ENCODE results near the gene ITGB2.

ITGB2 gene

DNA sequence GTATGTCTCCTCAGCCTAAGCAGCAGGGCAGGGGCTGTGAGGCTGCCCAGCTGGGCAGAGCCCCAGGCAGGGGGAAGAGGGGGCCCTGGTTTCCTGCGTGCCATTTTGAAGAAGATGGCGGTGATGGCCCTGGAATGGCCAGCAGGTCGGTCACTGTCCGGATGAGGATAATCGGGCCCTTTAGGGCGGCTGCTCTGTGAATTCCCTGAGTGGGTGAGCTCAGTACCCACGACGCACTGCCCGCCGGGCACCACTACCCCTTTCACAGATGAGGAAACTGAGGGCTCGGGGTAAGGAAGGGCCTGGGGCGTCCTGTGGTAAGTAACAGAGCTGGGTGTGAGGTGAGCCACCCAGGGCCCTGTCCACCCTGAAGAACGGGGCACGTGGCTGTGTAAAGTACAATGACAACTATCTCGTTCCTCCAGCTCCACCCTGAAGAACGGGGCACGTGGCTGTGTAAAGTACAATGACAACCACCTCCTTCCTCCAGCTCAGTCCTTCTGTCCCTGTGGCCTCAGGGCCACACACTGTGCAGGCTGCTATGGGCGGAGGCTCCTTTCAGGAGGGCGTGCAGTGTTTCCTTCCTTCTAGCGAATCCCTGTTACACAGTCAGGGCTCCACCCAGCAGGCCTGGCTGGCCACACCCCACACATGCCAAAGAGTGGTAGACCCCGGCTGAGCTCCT lies 23.2 kb downstream of the ITGB2 start:
- no peak for DNase-seq (ENCODE audit: low read depth)

- no peak for DNase-seq (ENCODE audit: low read depth)
These were observed 24.0 kb downstream of the ITGB2 start for GRCh38 chr21:44896561-44897286.

GRCh38 chr21:44895859-44896258 lies 24.8 kb downstream of the ITGB2 start:
- DNase-seq (ENCODE audit: low read depth): no peak

DNA sequence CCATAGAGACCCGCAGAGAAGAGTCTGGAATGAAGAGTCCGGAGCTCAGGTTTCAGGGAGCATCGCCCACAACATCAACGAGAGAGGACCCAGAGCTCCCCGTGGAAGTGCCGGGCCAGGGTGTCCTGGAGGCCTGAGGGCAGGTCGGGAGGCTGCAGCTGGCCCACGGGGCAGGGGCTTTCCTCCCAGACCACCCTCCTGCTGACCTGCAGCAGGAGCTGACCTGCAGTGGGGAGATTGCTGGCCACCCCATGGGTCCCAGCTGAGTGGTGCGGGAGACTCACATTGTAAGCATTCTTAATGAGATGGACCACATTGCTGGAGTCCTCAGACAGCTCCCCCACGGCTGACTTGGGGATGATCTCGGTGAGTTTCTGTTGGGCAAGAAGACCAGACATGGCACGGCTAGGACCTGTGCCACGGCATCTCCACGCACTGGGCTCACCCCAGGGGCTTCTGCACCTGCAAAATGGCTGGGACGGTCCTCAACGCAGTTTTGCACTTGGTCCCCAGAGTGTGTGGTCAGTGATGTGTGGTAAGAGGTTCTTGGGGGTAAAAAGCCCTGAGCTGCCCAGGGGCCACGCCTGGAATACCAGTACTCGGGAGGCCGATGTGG lies 25.9 kb downstream of the ITGB2 start:
- no peak for DNase-seq (ENCODE audit: low read depth)

GRCh38 chr21:44893948-44894656 lies 26.6 kb downstream of the ITGB2 start:
- DNase-seq (ENCODE audit: low read depth): no peak

- no peak for DNase-seq (ENCODE audit: low read depth)
These were observed 27.5 kb downstream of the ITGB2 start for GRCh38 chr21:44893278-44893556.

DNA sequence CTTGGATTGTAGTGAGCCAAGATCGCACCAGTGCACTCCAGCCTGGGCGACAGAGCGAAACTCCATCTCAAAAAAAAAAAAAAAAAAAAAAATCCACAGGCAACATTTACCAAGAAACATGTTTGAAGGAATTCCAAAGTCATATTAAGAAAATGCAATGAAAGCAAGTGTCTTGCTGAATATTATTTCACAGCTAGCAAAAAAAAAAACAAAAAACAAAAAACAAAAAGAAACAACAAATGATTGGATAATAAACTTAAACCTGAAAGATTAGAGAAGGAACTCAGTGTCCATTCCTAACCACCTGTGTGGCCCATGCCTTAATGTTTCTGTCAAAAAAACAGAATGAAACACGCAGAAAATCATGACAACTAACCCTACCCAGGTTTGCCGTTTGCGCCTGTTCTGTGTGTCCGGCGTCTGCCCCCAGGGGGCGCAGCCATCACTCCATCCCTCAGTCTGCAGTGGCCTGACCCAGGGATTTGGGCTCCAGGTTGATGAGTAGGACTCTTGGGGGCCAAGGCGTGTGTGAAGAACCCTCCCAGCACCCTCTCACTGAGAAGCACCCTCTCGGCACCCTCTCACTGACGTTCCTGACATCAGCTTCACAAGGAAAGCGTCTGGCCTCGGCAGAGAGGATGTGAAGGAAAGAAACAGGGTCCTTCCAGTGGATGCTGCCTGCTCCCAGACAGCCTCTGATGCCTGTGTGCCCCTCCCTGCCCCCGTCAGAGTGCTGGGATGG lies 28.0 kb downstream of the ITGB2 start:
- peak; percentile 70 for DNase-seq (ENCODE audit: low read depth)

GRCh38 chr21:44892095-44892494 lies 28.6 kb downstream of the ITGB2 start:
- DNase-seq (ENCODE audit: low read depth): no peak

- no peak for DNase-seq (ENCODE audit: low read depth)
These were observed 29.1 kb downstream of the ITGB2 start for GRCh38 chr21:44891631-44892031.

DNA sequence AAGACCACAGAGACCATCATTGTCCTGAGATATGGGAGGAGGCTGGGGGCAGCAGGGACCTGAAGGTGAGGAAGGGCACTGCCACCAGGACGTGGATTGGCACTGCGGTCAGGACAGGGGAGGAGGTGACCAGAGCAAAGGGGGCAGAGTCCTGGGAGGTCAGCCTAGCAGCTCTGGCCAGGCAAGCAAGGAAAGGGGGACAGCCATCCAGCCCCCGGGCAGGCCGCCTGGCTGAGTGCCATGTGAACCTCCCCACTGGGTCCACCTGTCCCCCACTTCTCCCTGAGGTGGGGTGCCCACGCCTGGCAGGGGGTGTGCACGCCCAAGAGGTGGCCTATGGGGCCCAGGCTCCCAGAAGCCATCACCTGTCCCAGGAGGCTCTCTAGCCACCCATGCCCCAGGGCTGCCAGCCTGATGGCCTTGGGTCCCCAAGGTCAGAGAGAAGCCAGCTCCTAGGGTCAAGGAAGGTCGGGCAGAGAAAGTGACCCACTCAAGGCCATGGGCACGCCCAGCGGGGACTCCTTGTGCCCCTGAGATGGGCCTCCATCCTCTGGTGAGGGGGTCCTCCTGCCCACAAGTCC lies 29.6 kb downstream of the ITGB2 start:
- no peak for DNase-seq (ENCODE audit: low read depth)

DNA sequence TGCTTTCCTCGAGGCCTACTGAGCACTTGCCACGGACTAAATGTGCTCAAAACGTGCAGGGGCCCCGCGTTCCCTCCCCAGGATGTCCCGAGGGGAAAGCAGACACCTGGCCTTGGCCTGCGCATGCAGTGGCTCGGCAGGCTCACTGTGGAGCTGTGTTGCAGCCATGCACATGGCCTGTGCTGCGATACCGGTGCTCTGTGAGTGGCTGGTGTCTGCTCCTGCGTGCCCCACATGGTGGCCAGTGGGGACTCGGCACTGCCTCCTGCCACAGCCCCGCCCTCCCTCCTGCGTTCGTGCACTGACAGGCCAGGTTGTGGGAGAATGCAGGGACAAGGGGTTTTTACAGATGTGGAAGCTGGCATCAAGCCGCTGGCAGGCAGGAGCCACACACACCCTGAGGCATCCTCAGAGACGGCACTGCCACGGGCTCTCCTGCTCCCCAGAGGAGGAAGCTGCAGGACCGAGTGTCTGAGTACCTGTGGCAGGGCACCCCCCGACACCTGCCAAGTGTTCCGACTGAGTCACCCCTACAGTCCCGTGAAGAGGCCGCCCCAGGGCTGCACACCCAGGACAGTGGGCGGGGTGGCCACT lies 30.3 kb downstream of the ITGB2 start:
- no peak for DNase-seq (ENCODE audit: low read depth)

DNA sequence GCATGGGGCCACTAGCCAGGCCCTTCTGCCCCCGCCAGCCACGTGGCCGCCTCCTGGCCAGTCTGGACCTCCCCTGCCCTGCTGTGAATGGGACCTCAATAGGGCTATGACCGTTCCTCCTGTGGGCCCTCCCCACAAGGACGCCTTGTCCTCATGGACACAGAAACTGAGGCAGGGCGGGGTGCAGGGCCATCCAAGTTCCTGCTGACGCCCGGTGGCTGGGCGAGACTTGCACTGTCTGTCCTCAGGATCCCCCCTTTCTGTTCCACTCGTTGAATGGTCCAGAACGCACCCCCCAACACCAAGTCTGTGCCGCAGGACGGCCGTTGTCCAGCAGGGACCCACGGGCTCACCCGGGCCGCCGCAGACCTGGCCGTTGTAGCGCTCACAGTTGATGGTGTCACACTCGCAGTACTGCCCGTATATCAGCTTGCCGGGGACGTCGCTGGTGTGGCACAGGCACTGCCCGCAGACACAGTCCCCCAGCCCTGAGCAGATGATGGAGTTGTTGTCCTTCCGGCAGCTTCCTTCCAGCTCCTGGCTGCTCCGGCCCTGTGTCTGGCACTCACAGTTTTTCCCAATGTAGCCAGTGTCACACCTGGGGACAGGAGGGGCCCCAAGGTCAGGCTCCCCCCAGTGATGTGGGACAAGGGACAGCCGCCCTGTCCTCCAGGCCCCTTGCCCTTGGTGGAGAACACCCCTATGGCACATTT lies 30.9 kb downstream of the ITGB2 start:
- no peak for DNase-seq (ENCODE audit: low read depth)

DNA sequence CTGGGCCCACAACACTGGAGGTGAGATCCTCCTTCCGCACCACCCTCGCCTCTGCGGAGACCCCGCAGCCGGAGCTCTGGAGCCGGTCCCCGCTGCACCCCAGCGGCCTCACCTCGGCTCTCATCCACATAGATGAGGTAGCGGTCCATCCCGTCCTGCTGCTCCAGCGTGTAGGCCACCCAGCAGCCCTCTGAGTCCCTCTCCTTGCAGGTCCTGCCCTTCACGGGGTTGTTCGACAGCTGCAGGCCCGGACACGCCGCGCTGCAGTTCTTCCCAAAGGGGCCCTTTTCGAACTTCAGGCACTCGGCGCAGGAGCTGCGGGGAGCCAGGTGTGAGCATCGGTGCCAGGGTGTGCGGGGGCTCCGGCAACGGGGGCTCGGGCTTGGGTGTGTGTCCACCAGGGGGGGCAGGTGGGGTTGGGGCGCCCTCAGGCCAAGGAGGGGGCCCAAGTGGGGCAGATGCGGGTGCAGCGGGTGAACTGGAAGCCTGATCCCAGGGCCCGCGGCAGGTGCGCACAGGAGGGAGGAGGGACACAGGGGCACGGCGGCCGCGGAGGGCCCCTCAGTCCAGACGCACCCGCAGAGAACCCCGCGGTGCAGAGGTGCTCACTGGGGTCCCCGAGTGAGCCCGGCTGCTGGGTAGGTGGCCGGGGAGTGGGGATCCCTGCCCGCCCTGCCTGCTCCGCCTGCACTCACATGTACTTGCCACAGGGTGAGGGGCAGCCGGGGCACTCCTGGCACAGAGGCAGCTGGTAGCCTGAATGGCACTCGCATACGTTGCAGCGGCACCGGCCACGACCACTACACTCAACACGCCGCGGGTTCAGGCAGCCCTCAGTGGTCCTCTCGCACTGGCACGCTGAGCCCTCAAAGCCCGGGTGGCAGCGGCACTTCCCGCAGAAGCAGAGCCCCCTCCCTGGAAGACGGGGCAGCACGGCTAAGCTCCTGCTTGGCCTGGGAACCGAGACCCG lies 31.8 kb downstream of the ITGB2 start:
- no peak for DNase-seq (ENCODE audit: low read depth)

GRCh38 chr21:44887807-44888580 lies 32.7 kb downstream of the ITGB2 start:
- DNase-seq (ENCODE audit: low read depth): no peak

GRCh38 chr21:44887126-44887806 lies 33.4 kb downstream of the ITGB2 start:
- no peak for DNase-seq (ENCODE audit: low read depth)

DNA sequence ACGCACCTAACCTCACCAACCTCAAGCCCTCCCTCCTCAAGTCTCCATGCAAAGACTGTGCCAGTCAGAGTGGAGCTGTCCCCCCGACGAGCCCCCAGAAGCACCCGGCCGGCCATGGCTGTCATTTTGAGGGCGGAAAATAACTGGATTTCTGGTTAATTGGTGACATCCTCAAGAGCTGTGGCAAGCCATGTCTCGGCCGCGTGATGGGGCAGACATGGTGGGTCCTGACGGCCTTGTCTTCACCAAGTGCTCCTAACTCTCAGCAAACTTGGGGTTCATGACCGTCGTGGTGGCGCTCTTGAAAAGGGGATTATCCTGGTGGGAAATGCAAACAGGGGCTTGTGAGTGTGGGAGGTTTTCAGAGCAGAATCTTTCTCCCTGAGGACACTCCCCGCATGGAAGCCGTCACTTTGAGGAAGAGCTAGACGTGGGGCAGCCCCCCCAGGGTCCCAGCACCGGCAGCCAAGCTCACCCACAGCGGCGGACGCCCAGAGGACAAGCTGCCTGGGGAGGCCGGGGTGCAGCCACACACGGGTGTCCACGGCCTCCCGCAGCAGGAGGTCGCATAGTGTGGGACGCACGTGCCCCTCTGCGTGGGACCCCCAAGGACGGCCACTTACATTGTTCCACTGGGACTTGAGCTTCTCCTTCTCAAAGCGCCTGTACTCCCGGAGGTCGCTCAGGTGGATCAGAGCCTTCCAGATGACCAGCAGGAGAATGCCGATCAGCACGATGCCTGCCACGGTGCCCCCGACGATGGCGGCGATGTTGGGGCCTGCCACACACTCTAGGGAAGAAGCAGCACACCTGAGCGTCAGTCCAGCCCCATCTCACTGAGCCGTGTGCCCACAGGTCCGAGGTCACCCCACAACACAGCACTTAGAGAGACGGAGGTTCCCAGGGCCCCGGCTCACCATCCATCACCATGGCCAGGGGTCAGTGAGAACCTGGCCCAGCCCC lies 34.3 kb downstream of the ITGB2 start:
- DNase-seq (ENCODE audit: low read depth): no peak

DNA sequence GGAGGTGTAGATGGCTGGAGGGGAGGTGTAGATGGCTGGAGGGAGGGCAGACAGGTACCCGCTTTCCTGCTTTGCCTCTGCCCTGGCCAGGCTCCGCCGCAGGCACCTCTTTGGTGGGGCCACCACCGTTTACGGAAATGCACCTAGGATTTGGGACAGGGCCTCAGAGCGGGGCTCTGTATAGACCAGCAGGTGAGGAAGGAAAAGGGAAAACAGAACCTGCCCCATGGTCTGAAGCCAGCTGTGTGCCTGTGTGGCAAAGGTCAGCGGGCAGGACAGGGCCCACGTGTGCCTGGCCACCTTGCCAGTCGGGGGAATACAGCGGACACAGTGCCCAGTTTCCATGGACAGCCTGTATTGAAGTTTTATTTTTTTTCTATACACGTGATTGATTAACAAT lies 35.1 kb downstream of the ITGB2 start:
- no peak for DNase-seq (ENCODE audit: low read depth)

Data from stimulated activated CD8-positive, alpha-beta memory T cell treated with anti-CD3 and anti-CD28 coated beads, Interleukin-4, amount 100 ng/mL, for 24 hours (primary cell).